Skeletal muscle cell (primary cell): ENCODE measurements around the gene ZNF536.
"Not testable (repeated sequence)": the region's sequence is repeated elsewhere in the genome, so short reads cannot be mapped to it uniquely, and the experiment has no call there.

ENCODE experiments used
- DNase-seq: peaks from one replicate; pipeline ENCODE4 v3.0.0-alpha.2; 2010; ENCODE audit warnings: low read depth
- H3K4me3 ChIP-seq: 2 replicates; pipeline ENCODE4 v1.5.1; 2011; ENCODE audit warnings: low read depth, mild to moderate bottlenecking, control low read depth, low read length, moderate library complexity

Gene ZNF536

DNA sequence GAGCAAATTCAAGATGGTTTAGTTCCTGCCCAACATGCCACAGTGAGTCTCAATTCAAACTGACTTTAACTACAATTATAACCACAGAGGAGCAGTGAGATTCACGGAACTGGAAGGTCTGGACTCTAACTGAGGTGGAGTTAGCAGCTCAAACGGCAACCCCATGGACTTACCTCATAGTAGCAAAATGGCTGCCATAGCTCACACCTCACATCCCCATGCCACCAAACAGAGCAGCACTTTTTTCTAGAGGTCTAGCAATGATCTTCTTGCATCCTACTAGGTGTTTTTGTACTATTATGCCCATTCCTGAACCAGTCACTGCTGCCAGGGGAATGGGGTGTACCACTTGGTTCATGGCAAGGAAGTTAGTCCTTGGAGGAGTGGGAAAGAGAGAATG is 87.7 kb downstream of the ZNF536 start:
- DNase-seq, result no peak
- H3K4me3 ChIP-seq, result no peak overlapping the region

DNA sequence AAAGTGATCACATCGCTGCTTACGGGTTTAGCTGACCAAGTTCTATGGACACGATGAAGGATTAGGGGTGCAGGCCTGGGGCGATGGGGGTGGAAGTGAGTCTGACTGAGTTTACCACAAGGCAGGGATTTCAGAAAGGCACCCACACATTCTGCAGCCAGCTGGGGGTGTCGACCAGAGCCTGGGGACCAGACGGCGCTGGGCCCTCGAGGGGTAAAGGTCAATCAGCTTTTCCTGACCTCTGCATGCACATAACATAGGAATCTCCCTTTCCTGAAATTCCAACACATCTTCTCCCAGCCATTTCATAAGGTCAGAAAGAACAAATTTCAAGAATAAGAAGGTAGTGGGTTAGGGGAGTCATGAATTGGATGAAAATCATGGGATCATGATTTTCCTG is 92.0 kb downstream of the ZNF536 start:
- H3K4me3 ChIP-seq, result no peak overlapping the region
- DNase-seq, result no peak

DNA sequence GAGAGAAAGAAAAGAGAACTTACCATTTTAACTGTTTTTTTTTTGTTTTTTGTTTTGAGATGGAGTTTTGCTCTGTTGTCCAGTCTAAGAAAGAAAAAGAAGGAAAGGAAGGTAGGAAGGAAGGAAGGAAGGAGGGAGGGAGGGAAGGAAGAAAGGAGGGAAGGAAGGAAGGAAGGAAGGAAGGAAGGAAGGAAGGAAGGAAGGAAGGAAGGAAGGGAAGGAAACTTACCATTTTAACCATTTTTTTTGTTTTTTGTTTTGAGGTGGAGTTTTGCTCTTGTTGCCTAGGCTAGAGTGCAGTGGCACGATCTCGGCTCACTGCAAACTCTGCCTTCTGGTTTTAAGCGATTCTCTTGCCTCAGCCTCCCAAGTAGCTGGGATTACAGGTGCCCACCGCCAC is 94.4 kb downstream of the ZNF536 start:
- DNase-seq, H3K4me3 ChIP-seq: not testable (repeated sequence)

DNA sequence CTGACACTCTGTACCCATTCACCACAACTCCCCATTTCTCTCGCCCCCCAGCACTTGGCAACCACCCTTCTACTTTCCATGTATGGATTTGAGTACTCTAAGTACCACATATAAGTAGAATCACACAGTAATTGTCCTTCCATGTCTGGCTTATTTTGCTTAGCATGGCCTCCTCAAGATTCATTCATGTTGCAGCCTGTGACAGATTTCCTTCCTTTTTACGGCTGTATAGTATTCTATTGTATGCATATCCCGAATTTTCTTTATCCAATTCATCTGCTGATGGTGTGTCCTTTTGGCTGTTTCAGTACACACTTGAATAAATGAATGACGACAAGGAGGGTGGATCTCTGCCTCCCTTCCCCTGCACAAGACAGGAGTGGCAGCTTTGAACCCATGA is 95.1 kb downstream of the ZNF536 start:
- H3K4me3 ChIP-seq, result no peak overlapping the region
- DNase-seq, result no peak

DNA sequence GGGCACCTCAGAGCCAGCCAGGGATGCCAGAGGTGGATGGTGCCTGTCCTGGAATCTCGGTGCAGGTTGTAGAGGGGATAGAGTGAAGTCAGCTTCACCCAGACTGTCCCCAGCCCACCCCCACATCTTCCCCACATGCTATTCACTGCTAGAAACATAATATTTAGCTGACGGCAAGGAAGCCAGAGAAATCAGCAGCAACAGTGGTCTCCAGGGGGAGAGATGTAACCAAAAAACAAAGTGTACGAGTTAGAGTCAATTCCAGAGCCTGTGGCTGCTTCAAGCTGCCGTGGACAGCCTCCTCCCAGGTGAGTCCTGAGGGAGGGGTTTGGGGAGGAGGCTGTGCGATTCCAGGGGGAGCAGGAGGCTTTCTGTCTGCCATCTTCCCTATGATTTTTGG is 97.6 kb downstream of the ZNF536 start:
- no peak for DNase-seq
- no peak overlapping the region for H3K4me3 ChIP-seq

DNA sequence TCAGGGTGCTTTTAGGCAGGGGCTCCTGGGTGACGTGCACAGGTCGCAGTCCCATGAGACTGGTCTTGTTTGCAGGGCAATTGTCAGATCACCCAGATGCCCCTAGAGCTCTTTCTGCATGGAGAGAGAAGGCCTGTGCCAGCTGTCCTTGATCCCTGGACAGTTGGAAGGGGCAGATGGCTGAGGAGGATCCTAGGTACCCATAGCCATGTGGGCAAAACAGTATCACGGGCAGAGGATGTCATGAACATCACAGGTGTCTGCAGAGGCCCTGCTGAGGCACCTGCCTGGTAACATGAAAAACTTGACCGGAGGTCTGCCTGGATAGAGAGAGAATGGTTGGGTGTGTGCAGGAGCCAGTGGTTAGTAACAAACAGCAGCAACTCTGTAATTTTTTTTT is 99.3 kb downstream of the ZNF536 start:
- no peak overlapping the region for H3K4me3 ChIP-seq
- no peak for DNase-seq

DNA sequence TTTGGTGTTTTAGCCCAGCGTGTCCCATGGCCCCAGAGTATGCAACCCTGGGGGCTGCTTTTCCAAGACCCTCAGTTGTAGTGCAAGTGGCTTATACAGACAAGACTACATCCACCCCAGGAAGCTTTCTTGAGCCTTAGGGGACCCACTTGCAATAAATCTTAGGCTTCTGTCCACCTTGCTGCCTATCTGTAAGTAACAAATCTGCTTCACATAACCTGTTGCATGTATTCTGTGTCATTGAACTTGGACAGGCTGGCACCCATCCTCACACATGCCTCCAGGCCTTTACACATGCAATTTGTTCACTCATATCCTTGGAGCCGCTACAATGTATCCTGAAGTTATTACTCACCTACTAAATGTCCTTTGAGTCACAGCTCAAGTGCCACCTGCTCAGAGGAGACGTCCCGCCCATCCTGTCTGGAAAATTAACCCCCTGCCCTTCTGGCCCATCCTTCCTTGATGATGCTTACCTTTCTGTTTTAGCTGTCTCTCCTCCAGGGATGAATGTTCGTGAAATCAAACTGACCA is 101.2 kb downstream of the ZNF536 start:
- DNase-seq, result no peak
- no peak overlapping the region for H3K4me3 ChIP-seq

DNA sequence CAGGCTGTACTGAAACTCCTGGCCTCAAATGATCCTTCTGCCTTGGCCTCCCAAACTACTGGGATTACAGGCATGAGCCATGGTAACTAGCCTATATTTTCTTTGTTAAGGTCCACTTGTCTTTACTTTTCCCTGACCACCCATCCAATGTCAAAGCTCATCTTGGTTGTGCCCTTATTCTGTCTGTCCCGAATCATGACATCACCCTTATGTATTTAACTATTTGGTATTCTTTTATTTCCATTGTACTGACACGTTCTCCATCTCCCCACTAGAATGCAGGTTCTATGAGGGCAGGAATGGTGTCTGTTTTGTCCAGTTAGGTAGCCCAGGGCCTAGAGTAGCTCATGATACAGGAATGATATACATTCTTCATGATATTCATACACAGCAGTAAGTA is 104.8 kb downstream of the ZNF536 start:
- H3K4me3 ChIP-seq, result no peak overlapping the region
- no peak for DNase-seq

DNA sequence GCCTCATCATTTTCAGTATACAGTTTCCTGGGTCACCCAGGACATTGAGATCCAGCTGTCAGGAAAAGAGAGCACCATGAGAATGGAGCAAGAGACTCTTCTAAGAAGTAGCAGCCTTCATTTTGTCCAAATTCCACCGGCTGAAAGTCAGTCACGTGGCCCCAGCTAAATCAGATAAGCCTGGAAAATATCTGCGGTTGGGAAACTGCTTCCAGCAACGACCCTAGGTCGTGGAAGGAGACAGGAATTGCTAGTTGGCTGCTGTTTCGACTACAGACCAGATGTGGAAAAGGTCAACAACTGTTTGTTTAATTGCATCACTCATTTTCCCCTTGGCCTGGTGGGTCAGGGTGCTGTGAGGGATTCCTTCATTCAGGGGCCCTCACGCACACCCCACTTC is 107.0 kb downstream of the ZNF536 start:
- no peak for DNase-seq
- no peak overlapping the region for H3K4me3 ChIP-seq

DNA sequence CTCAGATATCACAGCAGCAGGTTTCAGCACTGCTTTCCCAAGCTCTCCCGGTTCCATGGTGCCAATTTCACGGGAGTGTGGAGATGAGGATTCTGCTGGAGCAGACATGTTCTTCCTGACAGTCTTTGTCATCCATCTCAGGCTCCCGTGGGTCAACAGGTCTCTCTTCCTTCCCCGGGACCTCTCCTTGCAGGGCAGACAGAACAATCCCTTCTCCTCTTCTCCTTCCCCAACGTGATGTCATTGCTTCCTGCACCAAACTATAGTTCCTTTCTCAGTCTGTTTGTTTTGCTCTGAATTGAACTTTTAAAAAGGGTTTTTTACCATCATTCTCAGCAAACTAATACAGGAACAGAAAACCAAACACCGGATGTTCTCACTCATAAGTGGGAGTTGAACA is 107.9 kb downstream of the ZNF536 start:
- no peak overlapping the region for H3K4me3 ChIP-seq
- no peak for DNase-seq

DNA sequence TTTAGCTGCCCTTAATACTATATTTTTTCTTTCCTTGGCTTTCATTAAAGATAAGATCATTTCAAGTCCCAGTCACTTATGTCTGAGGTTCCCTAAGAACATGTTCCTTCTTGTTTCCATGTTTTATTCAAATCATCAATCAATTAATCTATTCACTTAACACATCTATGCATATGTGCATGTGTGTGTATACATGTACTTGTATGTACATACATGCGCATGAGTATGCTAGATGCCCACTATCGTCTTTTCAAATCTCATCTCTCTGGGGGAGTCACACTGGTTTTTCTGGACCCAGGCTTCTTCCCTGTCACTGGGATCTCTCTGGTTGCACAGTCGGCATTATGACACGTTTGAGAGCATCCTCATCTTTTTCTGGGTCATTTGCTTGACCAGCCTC is 108.9 kb downstream of the ZNF536 start:
- DNase-seq, result no peak
- no peak overlapping the region for H3K4me3 ChIP-seq

DNA sequence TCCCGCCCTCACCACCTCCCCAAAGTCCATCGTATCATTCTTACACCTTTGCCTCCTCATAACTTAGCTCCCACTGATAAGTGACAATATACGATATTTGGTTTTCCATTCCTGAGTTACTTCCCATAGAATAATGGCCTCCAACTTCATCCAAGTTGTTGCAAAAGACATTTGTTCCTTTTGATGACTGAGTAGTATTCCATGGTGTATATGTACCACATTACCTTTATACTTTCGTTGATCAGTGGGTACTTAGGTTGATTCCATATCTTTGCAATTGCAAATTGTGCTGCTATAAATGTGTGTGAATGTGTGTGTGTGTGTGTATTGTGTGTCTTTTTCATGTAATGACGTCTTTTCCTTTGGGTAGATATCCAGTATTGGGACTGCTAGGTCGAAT is 109.6 kb downstream of the ZNF536 start:
- H3K4me3 ChIP-seq, result no peak overlapping the region
- no peak for DNase-seq

DNA sequence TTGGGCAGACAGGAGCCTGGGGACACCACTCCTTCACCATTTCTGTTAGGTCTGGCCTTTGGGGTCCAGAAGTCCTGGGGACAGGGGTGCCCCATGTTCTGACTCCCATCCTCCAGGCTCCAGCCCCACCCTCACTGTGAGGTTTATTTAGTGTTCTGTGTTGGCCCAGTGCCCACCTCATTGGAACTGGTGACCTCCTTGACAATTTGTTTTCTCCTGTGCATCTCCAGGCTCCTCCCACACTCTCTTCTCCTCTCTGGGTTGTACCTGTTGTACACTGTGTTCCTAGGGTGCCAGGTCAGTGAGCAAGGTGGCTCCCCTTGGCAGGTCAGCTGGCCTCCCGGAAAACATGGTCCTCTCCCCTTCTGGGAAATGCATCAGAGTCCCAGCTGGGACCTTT is 110.8 kb downstream of the ZNF536 start:
- no peak overlapping the region for H3K4me3 ChIP-seq
- no peak for DNase-seq

DNA sequence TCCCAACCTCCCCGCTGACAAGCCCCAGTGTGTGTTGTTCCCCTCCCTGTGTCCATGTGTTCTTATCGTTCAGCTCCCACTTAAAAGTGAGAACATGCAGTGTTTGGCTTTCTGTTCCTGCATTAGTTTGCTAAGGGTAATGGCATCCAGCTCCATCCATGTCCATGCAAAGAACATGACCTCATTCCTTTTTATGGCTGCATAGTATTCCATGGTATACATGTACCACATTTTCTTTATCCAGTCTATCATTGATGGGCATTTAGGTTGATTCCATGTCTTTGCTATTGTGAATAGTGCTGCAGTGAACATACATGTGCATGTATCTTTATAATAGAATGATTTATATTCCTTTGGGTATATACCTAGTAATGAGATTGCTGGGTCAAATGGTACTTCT is 114.1 kb downstream of the ZNF536 start:
- H3K4me3 ChIP-seq, DNase-seq: not testable (repeated sequence)

DNA sequence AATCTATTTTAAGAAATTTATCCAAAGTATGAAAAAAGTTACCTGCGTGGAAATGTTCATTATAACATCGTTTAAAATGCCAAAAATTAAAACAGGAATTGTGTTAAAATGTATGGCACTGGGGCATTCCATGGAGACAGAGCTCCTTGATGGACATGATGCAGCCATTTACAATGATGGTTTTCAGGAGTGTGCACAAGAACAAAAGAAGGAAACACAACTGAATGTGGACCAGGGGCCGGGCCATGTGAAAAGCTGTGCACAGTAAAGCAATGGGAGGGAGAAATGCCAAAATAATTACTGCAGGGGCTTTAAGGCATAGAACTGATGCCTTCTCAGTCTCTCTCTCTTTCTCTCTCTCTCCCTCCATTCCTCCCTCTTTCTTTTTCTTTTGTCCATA is 115.0 kb downstream of the ZNF536 start:
- DNase-seq, result no peak
- H3K4me3 ChIP-seq, result no peak overlapping the region

DNA sequence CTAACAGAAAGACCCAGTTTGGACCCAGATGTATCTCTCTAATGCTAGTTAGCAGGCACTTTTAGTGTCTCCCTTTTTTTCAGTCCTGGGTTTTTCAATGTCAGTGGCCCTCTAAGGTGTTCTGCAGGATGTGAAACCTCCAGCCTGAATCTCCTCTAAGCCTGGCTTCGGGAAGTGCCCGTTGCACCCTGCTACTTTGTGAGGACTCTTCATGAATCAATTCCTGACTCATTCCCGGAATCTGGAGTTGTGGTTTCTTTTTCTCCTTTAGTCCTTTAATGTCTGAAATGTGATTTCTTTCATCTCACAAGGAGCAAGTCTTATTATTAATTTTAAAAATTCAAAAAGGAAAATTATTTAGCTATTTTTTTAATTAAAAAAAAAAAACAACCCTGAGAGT is 116.0 kb downstream of the ZNF536 start:
- H3K4me3 ChIP-seq, result no peak overlapping the region
- DNase-seq, result no peak

DNA sequence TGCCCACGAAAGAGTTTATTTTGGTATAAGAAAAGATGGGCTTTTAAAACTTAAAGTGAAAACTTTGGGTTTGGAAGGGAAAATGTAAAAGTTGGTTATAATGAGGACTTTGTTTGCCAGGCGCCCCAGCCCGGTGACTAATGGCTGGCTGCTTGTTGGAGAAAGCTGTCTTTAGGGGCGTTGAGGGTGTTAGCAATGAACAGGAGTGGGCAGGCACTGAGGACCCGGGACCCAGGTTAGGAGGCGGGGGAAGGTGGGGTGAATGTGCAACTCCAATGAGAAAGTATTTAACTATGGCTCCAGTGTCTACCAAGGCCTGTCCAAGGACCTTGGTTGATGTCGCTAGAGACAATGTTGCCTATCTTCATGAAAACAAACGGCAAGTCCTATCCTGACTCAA is 118.6 kb downstream of the ZNF536 start:
- no peak overlapping the region for H3K4me3 ChIP-seq
- DNase-seq, result no peak

DNA sequence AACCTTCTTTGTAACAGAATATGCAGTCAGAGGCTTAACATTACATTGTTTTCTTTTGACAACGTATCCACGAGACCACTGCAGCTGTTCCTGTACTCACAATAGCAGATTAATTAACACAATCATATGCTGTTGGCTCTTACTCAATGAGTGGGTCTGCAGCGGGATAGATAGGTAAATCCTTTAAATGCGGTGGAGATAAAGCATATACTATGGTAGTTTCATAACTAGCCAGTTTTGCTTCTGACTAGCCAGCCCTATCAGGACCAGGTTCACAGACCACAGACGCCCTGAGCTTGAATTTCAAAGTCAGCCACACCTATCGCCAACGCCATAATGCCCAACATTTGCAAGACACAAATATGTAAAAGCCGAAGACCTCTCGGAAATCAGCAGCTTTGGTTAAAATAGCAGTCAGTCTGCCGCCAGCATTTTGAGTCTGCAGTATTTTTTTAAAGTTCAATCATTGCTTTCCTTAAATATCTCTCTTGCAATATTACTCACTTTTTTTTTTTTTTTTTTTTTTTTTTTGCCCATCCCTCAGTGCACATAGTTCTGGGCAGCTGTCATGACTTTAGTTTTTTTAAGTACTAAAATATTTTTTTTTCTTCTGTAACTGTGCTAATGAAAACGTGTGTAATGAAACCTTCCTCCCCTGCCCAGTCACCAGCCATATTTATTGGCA is 120.5 kb downstream of the ZNF536 start:
- peak; percentile 0 for DNase-seq
- no peak overlapping the region for H3K4me3 ChIP-seq

DNA sequence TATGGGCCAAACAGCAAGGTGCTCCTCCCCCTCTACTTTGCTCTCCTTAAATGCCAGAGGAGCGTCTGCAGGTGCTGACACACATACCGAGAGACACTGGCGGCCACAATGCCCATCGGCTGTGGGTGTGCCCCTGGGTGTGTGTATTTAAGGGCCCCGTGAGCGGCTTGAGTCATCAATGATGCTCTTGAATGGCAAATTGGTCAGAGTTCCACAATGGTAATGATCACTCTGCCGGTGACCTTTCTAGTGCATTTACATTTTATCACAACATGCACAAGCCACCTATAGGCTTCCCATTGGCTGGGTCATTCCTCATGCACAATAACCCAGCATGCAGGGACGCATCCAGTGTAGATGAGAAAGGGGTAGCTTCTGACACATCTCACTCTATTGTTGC is 124.8 kb downstream of the ZNF536 start:
- DNase-seq, result no peak
- H3K4me3 ChIP-seq, result no peak overlapping the region

DNA sequence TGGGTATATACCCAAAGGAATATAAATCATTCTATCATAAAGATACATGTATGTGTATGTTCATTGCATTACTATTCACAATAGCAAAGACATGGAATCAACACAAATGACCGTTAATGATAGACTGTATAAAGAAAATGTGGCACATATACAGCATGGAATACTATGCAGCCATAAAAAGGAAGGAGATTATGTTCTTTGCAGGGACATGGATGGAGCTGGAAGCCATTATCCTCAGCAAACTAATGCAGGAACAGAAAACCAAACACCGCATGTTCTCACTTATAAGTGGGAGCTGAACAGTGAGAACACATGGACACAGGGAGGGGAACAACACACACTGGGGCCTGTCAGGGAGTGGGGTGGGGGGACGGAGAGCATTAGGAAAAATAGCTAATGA is 125.9 kb downstream of the ZNF536 start:
- DNase-seq, H3K4me3 ChIP-seq: not testable (repeated sequence)

DNA sequence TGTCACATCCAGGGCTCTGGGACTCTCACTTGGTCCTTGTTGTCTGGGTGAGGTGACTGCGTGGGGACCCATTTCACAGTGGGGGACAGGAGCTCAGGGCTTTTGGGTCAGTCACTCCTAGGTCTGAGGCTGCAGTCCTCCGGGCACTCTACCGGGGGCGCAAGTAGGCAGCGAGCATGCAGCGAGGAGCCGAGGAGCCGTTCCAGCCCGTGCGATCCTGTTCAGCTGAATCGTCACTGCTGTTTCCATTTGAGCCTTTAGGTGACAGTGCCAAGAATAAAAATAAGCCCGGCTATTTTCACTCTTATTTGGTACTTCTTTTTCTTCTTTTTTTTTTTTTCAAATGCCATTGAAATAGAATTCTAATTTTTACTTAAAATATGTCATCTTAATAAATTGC is 126.5 kb downstream of the ZNF536 start:
- DNase-seq, result no peak
- H3K4me3 ChIP-seq, result no peak overlapping the region

DNA sequence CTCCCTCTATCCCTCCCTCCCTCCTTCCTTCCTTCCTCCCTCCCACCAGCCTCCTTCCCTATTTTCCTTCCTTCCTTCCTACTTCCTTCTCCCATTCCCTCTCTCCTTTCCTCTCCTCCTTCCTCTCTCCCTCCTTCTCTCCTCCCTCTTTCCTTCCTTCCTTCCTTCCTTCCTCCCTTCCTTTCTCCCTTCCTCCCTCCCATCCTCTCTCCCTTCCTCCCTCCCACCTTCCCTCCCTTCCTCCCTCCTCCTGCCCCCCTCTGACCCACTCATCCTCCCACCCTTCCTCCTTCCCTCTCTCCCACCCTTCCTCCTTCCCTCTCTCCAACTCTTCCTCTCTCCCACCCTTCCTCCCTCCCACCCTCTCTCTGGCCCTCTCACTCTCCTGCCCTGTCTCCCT is 132.1 kb downstream of the ZNF536 start:
- no peak for DNase-seq
- H3K4me3 ChIP-seq, result no peak overlapping the region
